ENCODE results near the gene ZNF585A.
"Not testable (repeated sequence)": the region's sequence is repeated elsewhere in the genome, so short reads cannot be mapped to it uniquely, and the experiment has no call there.

Gene ZNF585A

DNA sequence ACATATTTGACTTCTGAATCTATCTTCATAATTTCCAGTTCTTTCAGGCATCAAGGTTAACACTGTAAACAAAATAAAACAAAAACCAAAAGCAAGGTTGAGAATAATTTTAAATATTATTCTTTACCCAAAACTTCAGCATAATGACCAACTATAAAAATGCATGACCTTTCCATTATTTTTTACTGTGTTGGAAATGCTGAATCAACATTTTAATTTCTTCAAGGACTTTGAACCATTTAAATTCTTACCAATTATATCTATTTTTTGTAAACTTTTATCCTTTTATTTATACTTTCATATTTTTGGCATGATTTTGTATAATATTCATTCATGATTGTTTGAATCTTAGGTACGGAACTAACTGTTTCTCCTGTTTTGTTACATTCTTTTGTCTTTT, 6.9 kb downstream of the ZNF585A start:
- Histone ChIP-seq H3K9me3 (ENCODE audit: control insufficient read depth, low read length) (peaks cover 14% of the 10 kb centered on the region), H3K36me3 (ENCODE audit: control insufficient read depth, insufficient read depth, low read length) (peaks cover 59% of the 10 kb centered on the region), H3K27ac (ENCODE audit: insufficient read depth, low read length, poor library complexity, severe bottlenecking) (no peak overlapping the region), H3K27me3 (replicated peaks; ENCODE audit: control insufficient read depth, insufficient read depth, low read length, poor library complexity, severe bottlenecking) (no peaks in the 10 kb centered on the region), H3K4me3 (ENCODE audit: insufficient read depth, low read depth, low read length, poor library complexity, severe bottlenecking) (no peak overlapping the region), H3K4me1 (ENCODE audit: control insufficient read depth, insufficient read depth, low read length, poor library complexity, severe bottlenecking) (no peaks in the 10 kb centered on the region)
- DNase-seq = no peak

DNA sequence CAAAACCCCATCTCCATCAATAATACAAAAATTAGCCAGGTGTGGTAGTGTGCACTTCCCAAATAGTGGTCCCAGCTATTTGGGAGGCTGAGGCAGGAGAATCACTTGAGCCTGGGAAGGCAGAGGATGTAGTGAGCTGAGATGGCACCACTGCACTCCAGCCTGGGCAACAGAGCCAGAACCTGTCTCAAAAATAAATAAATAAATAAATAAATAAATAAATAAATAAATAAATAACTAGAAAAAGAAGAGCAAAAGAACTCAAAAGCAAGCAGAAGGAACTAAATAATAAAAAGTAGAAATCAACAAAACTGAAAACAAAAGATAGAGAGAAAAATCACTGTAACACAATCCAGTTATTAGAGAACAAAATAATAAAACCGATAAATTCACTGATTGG, 12.3 kb downstream of the ZNF585A start:
- Histone ChIP-seq H3K9me3 (ENCODE audit: control insufficient read depth, low read length) (peaks cover 24% of the 10 kb centered on the region), H3K27me3 (replicated peaks; ENCODE audit: control insufficient read depth, insufficient read depth, low read length, poor library complexity, severe bottlenecking) (no peaks in the 10 kb centered on the region), H3K4me3 (ENCODE audit: insufficient read depth, low read depth, low read length, poor library complexity, severe bottlenecking) (no peak overlapping the region), H3K27ac (ENCODE audit: insufficient read depth, low read length, poor library complexity, severe bottlenecking) (no peak overlapping the region), H3K4me1 (ENCODE audit: control insufficient read depth, insufficient read depth, low read length, poor library complexity, severe bottlenecking) (no peaks in the 10 kb centered on the region), H3K36me3 (ENCODE audit: control insufficient read depth, insufficient read depth, low read length) (peaks cover 75% of the 10 kb centered on the region)
- no peak for DNase-seq

DNA sequence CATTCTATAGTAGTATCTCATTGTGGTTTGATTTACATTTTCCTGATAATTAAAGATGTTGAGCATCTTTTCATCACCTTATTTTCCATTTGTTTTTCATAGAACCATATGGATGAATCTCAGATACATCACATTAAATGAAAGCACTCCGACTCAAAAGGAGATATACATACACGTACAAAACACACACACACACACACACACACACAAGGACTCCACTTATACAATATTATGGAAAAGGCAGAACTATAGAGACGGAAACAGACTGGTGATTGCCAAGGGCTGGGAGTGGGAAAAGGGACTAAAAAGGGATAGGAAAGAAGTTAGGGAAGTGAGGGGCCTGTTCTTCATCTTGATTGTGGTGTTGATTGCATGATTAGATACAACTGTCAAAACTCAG, 24.3 kb downstream of the ZNF585A start:
- Histone ChIP-seq H3K9me3 (ENCODE audit: control insufficient read depth, low read length) (peaks cover 61% of the 10 kb centered on the region), H3K36me3 (ENCODE audit: control insufficient read depth, insufficient read depth, low read length) (peaks cover 17% of the 10 kb centered on the region), H3K4me3 (ENCODE audit: insufficient read depth, low read depth, low read length, poor library complexity, severe bottlenecking) (no peak overlapping the region), H3K27me3 (replicated peaks; ENCODE audit: control insufficient read depth, insufficient read depth, low read length, poor library complexity, severe bottlenecking) (no peaks in the 10 kb centered on the region), H3K27ac (ENCODE audit: insufficient read depth, low read length, poor library complexity, severe bottlenecking) (no peak overlapping the region), H3K4me1 (ENCODE audit: control insufficient read depth, insufficient read depth, low read length, poor library complexity, severe bottlenecking) (no peaks in the 10 kb centered on the region)
- DNase-seq = no peak

DNA sequence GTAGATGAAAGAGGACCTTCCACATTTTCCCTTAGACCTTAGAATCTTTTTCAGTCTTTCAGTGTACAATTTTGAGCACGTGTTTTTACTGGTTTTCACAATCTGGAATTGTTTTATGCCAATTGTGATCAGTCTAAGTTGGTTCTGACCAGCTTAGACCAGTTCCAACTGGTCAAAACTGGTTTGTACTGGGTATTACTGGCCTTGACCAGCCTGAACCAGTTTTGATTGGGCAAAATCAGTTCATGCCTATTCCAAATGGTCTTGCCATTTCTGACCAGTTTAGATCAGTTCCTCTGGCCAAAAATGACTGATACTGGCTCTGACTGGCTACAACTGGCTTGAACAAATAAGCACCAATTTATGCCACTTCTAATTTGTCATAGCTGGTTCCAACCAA, 36.4 kb downstream of the ZNF585A start:
- DNase-seq = no peak
- H3K4me3 ChIP-seq (ENCODE audit: insufficient read depth, low read depth, low read length, poor library complexity, severe bottlenecking) = no peak overlapping the region
- H3K36me3 ChIP-seq (ENCODE audit: control insufficient read depth, insufficient read depth, low read length) = no peaks in the 10 kb centered on the region
- no peaks in the 10 kb centered on the region for H3K4me1 ChIP-seq (ENCODE audit: control insufficient read depth, insufficient read depth, low read length, poor library complexity, severe bottlenecking)
- no peak overlapping the region for H3K27ac ChIP-seq (ENCODE audit: insufficient read depth, low read length, poor library complexity, severe bottlenecking)
- no peaks in the 10 kb centered on the region for H3K27me3 ChIP-seq (replicated peaks; ENCODE audit: control insufficient read depth, insufficient read depth, low read length, poor library complexity, severe bottlenecking)
- H3K9me3 ChIP-seq (ENCODE audit: control insufficient read depth, low read length) = peaks cover 61% of the 10 kb centered on the region

DNA sequence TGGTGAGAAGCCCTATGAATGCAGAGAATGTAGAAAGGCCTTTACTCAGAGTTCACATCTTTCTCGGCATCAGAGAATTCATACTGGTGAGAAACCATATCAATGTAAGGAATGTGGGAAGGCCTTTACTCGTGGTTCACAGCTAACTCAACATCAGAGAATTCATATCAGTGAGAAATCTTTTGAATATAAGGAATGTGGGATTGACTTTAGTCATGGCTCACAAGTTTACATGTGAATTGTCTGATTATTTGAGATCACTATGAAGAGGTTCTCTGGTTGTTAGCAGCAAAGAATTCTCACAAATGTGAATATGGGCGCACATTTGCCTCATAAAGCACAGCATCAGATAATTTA, 43.7 kb downstream of the ZNF585A start:
- Histone ChIP-seq H3K9me3 (ENCODE audit: control insufficient read depth, low read length) (peaks cover 91% of the 10 kb centered on the region), H3K4me3 (ENCODE audit: insufficient read depth, low read depth, low read length, poor library complexity, severe bottlenecking) (no peak overlapping the region), H3K36me3 (ENCODE audit: control insufficient read depth, insufficient read depth, low read length) (peaks cover 25% of the 10 kb centered on the region), H3K27ac (ENCODE audit: insufficient read depth, low read length, poor library complexity, severe bottlenecking) (no peak overlapping the region), H3K4me1 (ENCODE audit: control insufficient read depth, insufficient read depth, low read length, poor library complexity, severe bottlenecking) (no peaks in the 10 kb centered on the region), H3K27me3 (replicated peaks; ENCODE audit: control insufficient read depth, insufficient read depth, low read length, poor library complexity, severe bottlenecking) (no peaks in the 10 kb centered on the region)
- no peak for DNase-seq

DNA sequence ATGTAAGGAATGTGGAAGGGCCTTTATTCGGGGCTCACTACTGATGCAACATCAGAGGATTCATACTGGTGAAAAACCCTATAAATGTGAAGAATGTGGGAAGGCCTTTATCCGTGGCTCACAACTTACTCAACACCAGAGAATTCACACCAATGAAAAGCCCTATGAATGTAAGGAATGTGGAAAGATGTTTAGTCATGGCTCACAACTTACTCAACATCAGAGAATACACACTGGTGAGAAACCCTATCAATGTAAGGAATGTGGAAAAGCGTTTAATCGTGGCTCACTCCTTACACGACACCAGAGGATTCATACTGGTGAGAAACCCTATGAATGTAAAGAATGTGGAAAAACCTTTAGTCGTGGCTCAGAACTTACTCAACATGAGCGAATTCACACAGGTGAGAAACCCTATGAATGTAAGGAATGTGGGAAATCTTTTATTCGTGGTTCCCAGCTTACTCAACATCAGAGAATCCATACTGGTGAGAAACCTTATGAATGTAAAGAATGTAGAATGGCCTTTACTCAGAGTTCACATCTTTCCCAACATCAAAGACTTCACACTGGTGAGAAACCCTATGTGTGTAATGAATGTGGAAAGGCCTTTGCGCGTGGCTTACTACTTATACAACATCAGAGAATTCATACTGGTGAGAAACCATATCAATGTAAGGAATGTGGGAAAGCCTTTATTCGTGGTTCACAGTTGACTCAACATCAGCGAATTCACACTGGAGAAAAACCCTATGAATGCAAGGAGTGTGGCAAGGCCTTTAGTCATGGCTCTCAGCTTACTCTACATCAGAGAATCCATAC, 44.3 kb downstream of the ZNF585A start:
- no peaks in the 10 kb centered on the region for H3K4me1 ChIP-seq (ENCODE audit: control insufficient read depth, insufficient read depth, low read length, poor library complexity, severe bottlenecking)
- peaks cover 89% of the 10 kb centered on the region for H3K9me3 ChIP-seq (ENCODE audit: control insufficient read depth, low read length)
- no peak overlapping the region for H3K4me3 ChIP-seq (ENCODE audit: insufficient read depth, low read depth, low read length, poor library complexity, severe bottlenecking)
- no peak for DNase-seq
- no peak overlapping the region for H3K27ac ChIP-seq (ENCODE audit: insufficient read depth, low read length, poor library complexity, severe bottlenecking)
- peaks cover 25% of the 10 kb centered on the region for H3K36me3 ChIP-seq (ENCODE audit: control insufficient read depth, insufficient read depth, low read length)
- no peaks in the 10 kb centered on the region for H3K27me3 ChIP-seq (replicated peaks; ENCODE audit: control insufficient read depth, insufficient read depth, low read length, poor library complexity, severe bottlenecking)

DNA sequence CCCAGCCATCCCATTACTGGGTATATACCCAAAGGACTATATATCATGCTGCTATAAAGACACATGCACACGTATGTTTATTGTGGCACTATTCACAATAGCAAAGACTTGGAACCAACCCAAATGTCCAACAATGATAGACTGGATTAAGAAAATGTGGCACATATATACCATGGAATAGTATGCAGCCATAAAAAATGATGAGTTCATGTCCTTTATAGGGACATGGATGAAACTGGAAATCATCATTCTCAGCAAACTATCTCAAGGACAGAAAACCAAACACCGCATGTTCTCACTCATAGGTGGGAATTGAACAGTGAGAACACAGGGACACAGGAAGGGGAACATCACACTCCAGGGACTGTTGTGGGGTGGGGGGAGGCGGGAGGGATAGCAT, 50.4 kb downstream of the ZNF585A start:
- not testable (repeated sequence) for H3K27me3 ChIP-seq (replicated peaks; ENCODE audit: control insufficient read depth, insufficient read depth, low read length, poor library complexity, severe bottlenecking); H3K27ac ChIP-seq (ENCODE audit: insufficient read depth, low read length, poor library complexity, severe bottlenecking); H3K4me1 ChIP-seq (ENCODE audit: control insufficient read depth, insufficient read depth, low read length, poor library complexity, severe bottlenecking); H3K4me3 ChIP-seq (ENCODE audit: insufficient read depth, low read depth, low read length, poor library complexity, severe bottlenecking); DNase-seq; H3K36me3 ChIP-seq (ENCODE audit: control insufficient read depth, insufficient read depth, low read length)
- peaks cover 37% of the 10 kb centered on the region for H3K9me3 ChIP-seq (ENCODE audit: control insufficient read depth, low read length)

DNA sequence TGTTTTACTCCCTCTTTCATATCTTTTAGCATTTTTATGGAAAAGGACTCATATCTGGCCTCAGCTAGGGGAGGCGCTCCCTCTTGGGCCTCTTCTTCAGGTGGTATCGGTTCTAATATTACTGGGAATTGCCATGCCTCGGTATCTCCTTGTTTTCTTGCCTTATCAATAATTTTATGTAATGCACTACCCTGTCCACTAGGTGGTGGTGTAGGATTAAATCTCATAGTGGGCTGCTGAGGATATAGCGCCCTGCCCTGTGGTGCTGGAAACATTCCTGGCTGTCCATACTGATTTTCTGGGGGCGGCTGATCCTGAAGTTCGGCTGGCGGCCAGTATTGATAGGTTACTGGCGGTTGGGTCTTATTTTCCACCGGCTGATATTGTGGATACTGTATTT, 58.5 kb downstream of the ZNF585A start:
- Histone ChIP-seq H3K36me3 (ENCODE audit: control insufficient read depth, insufficient read depth, low read length) (peaks cover 35% of the 10 kb centered on the region), H3K9me3 (ENCODE audit: control insufficient read depth, low read length) (peaks cover 49% of the 10 kb centered on the region), H3K4me1 (ENCODE audit: control insufficient read depth, insufficient read depth, low read length, poor library complexity, severe bottlenecking) (no peaks in the 10 kb centered on the region), H3K27me3 (replicated peaks; ENCODE audit: control insufficient read depth, insufficient read depth, low read length, poor library complexity, severe bottlenecking) (no peaks in the 10 kb centered on the region), H3K4me3 (ENCODE audit: insufficient read depth, low read depth, low read length, poor library complexity, severe bottlenecking) (no peak overlapping the region), H3K27ac (ENCODE audit: insufficient read depth, low read length, poor library complexity, severe bottlenecking) (no peak overlapping the region)
- DNase-seq = no peak

DNA sequence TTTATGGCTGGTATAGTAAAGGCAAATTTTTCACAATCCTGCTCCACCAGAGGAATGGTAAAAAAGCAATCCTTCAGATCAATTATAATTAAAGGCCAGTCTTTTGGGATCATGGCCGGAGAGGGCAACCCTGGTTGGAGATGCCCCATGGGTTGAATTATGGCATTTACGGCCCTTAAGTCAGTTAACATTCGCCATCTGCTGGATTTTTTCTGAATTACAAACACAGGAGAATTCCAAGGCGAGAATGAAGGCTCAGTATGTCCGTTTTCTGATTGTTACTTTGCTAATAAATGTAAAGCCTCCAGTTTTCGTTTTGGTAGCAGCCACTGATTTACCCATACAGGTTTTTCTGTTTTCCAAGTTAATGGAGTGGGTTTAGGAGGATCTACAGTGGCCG, 60.7 kb downstream of the ZNF585A start:
- not testable (repeated sequence) for H3K27ac ChIP-seq (ENCODE audit: insufficient read depth, low read length, poor library complexity, severe bottlenecking); H3K27me3 ChIP-seq (replicated peaks; ENCODE audit: control insufficient read depth, insufficient read depth, low read length, poor library complexity, severe bottlenecking); H3K4me3 ChIP-seq (ENCODE audit: insufficient read depth, low read depth, low read length, poor library complexity, severe bottlenecking); H3K4me1 ChIP-seq (ENCODE audit: control insufficient read depth, insufficient read depth, low read length, poor library complexity, severe bottlenecking); DNase-seq
- Histone ChIP-seq H3K36me3 (ENCODE audit: control insufficient read depth, insufficient read depth, low read length) (peaks cover 51% of the 10 kb centered on the region), H3K9me3 (ENCODE audit: control insufficient read depth, low read length) (peaks cover 51% of the 10 kb centered on the region)

DNA sequence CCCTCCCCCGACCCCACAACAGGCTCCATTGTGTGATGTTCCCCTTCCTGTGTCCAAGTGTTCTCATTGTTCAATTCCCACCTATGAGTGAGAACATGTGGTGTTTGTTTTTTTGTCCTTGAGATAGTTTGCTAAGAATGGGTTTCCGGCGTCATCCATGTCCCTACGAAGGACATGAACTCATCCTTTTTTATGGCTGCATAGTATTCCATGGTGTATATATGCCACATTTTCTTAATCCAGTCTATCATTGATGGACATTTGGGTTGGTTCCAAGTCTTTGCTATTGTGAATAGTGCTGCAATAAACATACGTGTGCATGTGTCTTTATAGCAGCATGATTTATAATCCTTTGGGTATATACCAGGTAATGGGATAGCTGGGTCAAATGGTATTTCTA, 68.4 kb downstream of the ZNF585A start:
- DNase-seq; H3K27ac ChIP-seq (ENCODE audit: insufficient read depth, low read length, poor library complexity, severe bottlenecking); H3K4me1 ChIP-seq (ENCODE audit: control insufficient read depth, insufficient read depth, low read length, poor library complexity, severe bottlenecking); H3K27me3 ChIP-seq (replicated peaks; ENCODE audit: control insufficient read depth, insufficient read depth, low read length, poor library complexity, severe bottlenecking); H3K4me3 ChIP-seq (ENCODE audit: insufficient read depth, low read depth, low read length, poor library complexity, severe bottlenecking): not testable (repeated sequence)
- H3K9me3 ChIP-seq (ENCODE audit: control insufficient read depth, low read length) = peaks cover 31% of the 10 kb centered on the region
- H3K36me3 ChIP-seq (ENCODE audit: control insufficient read depth, insufficient read depth, low read length) = peaks cover 61% of the 10 kb centered on the region
